Aorta (tissue), 5 donors: ENCODE measurements around the gene CDK9. TPM values are rescaled to one million over a fixed set of nuclear protein-coding genes. Genes with fewer than 3 reads are reported as not detected.

Experiments
- ATAC-seq: fragments of 200-7000 bp; cut with Tn5 transposase; one replicate; pipeline ENCODE4 v1.9.1; 2022; ENCODE audit warnings: moderate library complexity; ENCODE audit not compliant: low FRiP score
- DNase-seq, 2 donors: peaks; one replicate each; pipeline ENCODE4 v3.0.0-alpha.2; 2020
- H3K27ac ChIP-seq, 2 donors: one replicate each; pipeline ENCODE4 v1.5.1; 2013; ENCODE audit warnings: low read length in 2 of 2, mild to moderate bottlenecking in 2 of 2, moderate library complexity in 2 of 2, control low read depth in 1 of 2, inconsistent platforms in 1 of 2, low read depth in 1 of 2
- H3K27me3 ChIP-seq, 2 donors: one replicate each; pipeline ENCODE4 v1.6.1; 2013; ENCODE audit warnings: control low read depth in 1 of 2, low read length in 1 of 2, mild to moderate bottlenecking in 1 of 2, moderate library complexity in 1 of 2; ENCODE audit not compliant: insufficient read depth in 2 of 2, control insufficient read depth in 1 of 2
- H3K36me3 ChIP-seq, 2 donors: one replicate each; pipeline ENCODE4 v1.6.1; 2013; ENCODE audit warnings: control low read depth in 1 of 2, low read length in 1 of 2, mild to moderate bottlenecking in 1 of 2; ENCODE audit not compliant: insufficient read depth in 2 of 2, control insufficient read depth in 1 of 2
- H3K4me1 ChIP-seq, 2 donors: one replicate each; pipeline ENCODE4 v1.6.1; 2013; ENCODE audit warnings: low read length in 2 of 2, control low read depth in 1 of 2, mild to moderate bottlenecking in 1 of 2, moderate library complexity in 1 of 2; ENCODE audit not compliant: insufficient read depth in 2 of 2, control insufficient read depth in 1 of 2
- H3K4me3 ChIP-seq, 2 donors: one replicate each; pipeline ENCODE4 v1.5.1; 2013; ENCODE audit warnings: low read length in 2 of 2, control low read depth in 1 of 2, mild to moderate bottlenecking in 1 of 2
- H3K9me3 ChIP-seq: one replicate; pipeline ENCODE4 v1.6.1; 2013; ENCODE audit warnings: mild to moderate bottlenecking, low read length; ENCODE audit not compliant: control insufficient read depth
- WGBS, 2 donors: extraction: QIAGEN DNeasy Blood & Tissue Kit; methylation state at CpG; one replicate each; pipeline ENCODE4 v1.1.7; 2013; 5-methylcytosine and 5-hydroxymethylcytosine counted together
- intact Hi-C, 2 donors: fragments of 100-400 bp; cut with DNase I; formaldehyde crosslinking; loops; one replicate each; pipeline versions ENCODE4 v1.14.2 to v1.15.0; 2022
- polyA plus RNA-seq, 2 donors: library from polyadenylated mRNA; stranded (reverse); fragments of 200-250 nt; gene quantifications; one replicate each; pipeline ENCODE4 v1.2.3, GENCODE V29; 2013
- total RNA-seq, 2 donors: library from RNA; stranded (reverse); fragmentation: NEBNext Ultra II Directional; extraction: Animal tissue kit (Norgen Biotek cat#: 25700); gene quantifications; one replicate each; pipeline ENCODE4 v1.2.1, GENCODE V29; 2021
- donor health status: healthy with polysubstance abuse.
- donor health status: Bipolar disorder and iron deficiency.
- donor health status: DM: no; HTN: no; CAD: no.
- donor health status: DM: no; HTN: no; CAD: no.
- donor health status: DM: yes; HTN: yes; CAD: no.

Gene CDK9
- total and polyA plus RNA-seq, 4 donors, result 29.3 to 131 (median 109) TPM

DNA sequence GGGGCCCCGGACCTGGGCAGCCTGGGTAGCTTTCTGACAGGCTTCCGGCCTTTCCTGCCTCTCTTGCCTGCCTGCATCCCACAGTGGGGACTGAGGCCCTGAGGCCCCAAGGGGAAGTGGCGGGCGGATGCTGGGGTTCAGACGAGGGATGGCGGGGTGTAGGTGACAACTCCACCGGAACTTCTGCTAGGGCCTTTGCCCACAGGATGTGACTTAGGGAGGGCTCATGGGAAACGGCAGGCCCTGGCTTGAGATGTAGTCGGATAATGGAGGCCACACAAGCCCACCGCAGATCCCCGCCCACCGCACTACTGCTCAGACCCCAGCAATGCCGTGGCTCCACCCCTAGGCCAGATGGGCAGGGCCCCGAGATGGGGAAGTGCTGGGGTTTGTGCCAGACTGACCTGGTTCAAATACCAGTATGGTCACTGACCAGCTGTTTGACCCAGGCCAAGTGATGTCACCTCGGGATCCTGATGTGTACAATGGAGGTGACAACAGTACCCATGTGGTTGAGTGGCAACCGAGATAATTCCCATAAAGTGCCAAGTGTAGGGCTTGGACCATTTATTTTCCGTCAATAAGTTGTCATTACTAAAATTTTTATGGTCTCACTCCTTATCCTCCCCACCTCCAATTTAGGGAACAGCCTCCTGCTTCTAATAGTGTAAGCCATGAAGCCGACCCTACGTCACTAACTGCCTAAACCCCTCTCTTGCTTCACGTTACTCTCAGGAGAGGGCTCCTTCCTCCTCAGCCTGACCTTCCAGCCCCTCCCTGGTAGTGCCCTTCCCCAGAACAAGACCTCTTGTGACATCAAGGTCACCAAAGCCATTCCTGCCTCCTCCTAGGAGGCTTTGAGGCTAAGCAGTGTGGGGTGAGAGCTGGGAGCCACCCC, 2.5 kb upstream of the CDK9 start:
- no peak for ATAC-seq
- Histone ChIP-seq H3K9me3 (no peaks in the 10 kb centered on the region), H3K36me3 (peaks cover 4% of the 10 kb centered on the region in 2 donors), H3K27ac (no peak overlapping the region), H3K27me3 (no peaks in the 10 kb centered on the region), H3K4me1 (no peaks in the 10 kb centered on the region), H3K4me3 (no peak overlapping the region)
- intact Hi-C loops, result loop anchor here (2.0 kb wide), 2 partner anchors 47 to 137 kb away; no protein-coding TSS in a partner anchor
- 78 to 80% methylated on average over 20 of the region's 20 CpGs for WGBS, 2 donors
- DNase-seq, result peak; percentile 73 to 80

DNA sequence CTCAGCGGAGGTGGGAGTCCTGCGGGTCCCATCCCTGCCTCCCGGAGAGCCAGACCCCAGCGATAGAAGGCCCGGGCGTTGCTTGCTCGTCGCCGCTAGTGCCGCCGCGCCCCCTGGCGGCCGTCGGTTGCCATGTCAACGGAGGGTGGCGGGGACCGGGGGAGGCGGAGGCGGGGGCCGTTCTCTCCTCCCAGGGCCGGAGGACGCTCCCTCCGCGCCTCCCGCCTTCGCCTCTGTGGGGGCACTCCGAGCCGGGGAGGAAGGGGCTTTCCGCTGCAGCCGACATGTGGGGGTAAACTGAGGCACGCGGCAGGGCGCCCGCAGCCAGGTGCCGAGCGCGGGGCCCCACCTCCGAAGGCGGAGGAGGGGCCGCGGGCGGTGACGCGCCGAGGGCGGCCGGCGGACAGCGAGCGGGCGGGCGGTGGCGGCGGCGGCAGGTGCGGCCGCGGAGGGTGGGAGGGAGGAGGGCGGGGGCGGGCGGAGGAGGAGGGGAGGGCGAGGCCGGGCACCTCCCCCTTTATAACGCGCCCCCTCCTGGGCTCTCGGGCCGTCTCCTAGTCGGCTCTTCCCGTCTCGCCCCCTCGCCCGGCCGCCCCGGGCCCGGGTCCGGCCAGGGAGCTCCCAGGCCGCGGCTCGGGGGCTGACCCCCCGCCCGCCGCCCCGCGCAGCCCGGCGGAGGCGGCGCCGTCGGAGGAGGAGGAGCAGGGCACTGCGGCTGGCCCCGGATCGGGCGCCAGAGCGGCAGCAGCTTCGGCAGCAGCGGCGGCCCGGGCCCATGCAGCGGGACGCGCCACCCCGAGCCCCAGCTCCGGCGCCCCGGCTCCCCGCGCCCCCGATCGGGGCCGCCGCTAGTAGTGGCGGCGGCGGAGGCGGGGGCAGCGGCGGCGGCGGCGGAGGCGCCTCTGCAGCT, 556 bp upstream of the CDK9 start:
- intact Hi-C loops, result loop anchor here (1.0 to 5.0 kb wide), 5 partner anchors 48 to 136 kb away; partner anchors contain the start of genes ST6GALNAC4 (in 1 of the 2) and TOR2A (in 1 of the 2)
- 0 to 1% methylated on average over 28 to 120 of the region's 123 CpGs for WGBS, 2 donors

DNA sequence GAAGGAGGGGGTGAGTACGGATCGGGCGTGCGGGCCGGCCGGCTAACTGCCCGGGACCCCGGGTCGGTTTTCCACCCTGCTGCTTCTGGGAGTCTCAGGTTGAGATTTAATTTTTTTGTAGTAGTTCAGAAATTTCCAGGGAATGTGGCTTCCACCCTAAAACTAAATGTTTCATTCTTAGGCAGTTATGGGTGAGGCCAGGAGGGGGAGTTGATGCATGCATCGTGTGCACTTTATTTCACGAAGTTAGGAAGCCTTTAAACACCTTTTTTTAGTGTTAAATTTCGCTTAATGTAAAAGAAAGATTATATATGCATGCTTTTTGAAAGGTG, 905 bp downstream of the CDK9 start:
- Histone ChIP-seq H3K27me3 (no peaks in the 10 kb centered on the region), H3K4me1 (no peaks in the 10 kb centered on the region), H3K27ac (no peak overlapping the region), H3K4me3 (peak overlapping the region; percentile 97 to 98), H3K36me3 (peaks cover 4 to 8% of the 10 kb centered on the region in 2 donors), H3K9me3 (no peaks in the 10 kb centered on the region)
- ATAC-seq (no peak), DNase-seq (no peak)
- 1% methylated on average over 12 of the region's 12 CpGs for WGBS, 2 donors
- intact Hi-C loops, result loop anchor here (5.0 kb wide), 2 partner anchors 86 to 131 kb away; partner anchors contain the start of gene ST6GALNAC4 (in 1 of the 2)

More for the DNA sequence above, 556 bp upstream of the CDK9 start:
- Histone ChIP-seq H3K27ac (peak overlapping the region; percentile 60 to 78), H3K27me3 (no peaks in the 10 kb centered on the region), H3K4me3 (peak overlapping the region; percentile 92 to 97), H3K9me3 (no peaks in the 10 kb centered on the region), H3K4me1 (no peaks in the 10 kb centered on the region), H3K36me3 (peaks cover 4 to 8% of the 10 kb centered on the region in 2 donors)
- ATAC-seq (peak; percentile 89), DNase-seq (peak; percentile 92 to 97)

DNA sequence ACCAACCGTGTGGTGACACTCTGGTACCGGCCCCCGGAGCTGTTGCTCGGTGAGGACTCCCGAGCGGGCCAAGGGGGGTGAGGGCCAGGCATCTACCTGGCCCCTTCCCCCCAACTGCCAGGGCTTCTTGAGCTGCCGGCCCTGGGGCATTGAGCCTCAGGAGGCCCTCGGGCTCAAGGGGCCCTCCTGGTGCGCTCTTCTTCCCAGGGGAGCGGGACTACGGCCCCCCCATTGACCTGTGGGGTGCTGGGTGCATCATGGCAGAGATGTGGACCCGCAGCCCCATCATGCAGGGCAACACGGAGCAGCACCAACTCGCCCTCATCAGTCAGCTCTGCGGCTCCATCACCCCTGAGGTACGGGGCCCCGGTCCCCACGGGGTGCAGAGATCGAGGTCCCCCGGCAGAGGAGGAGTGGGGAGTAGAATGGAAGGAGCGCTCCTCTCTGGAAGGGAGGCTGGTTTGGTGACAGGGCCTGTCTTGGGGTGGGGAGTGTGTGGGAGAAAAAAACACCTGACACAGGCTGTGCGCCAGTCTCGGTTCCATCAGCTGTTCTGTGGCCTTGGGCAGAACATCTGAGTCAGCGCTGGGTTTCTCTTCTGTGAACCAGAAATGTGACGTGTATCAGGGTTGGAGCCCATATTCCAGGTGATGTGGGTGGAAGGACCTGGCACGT, 2.6 kb downstream of the CDK9 start:
- Histone ChIP-seq H3K4me3 (no peak overlapping the region), H3K36me3 (peaks cover 4 to 8% of the 10 kb centered on the region in 2 donors), H3K27ac (no peak overlapping the region), H3K4me1 (no peaks in the 10 kb centered on the region), H3K9me3 (no peaks in the 10 kb centered on the region), H3K27me3 (no peaks in the 10 kb centered on the region)
- ATAC-seq (no peak), DNase-seq (no peak)
- 85 to 86% methylated on average over 26 of the region's 26 CpGs for whole genome bisulfite sequencing, 2 donors
- intact Hi-C loops, result loop anchor here (5.0 kb wide), 2 partner anchors 84 to 129 kb away; partner anchors contain the start of gene ST6GALNAC4 (in 1 of the 2)

DNA sequence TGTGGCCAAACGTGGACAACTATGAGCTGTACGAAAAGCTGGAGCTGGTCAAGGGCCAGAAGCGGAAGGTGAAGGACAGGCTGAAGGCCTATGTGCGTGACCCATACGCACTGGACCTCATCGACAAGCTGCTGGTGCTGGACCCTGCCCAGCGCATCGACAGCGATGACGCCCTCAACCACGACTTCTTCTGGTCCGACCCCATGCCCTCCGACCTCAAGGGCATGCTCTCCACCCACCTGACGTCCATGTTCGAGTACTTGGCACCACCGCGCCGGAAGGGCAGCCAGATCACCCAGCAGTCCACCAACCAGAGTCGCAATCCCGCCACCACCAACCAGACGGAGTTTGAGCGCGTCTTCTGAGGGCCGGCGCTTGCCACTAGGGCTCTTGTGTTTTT, 3.3 kb downstream of the CDK9 start:
- Histone ChIP-seq H3K9me3 (no peaks in the 10 kb centered on the region), H3K27ac (no peak overlapping the region), H3K27me3 (no peaks in the 10 kb centered on the region), H3K36me3 (peaks cover 4 to 8% of the 10 kb centered on the region in 2 donors), H3K4me1 (no peaks in the 10 kb centered on the region), H3K4me3 (no peak overlapping the region)
- no peak for ATAC-seq
- DNase-seq, result no peak
- intact Hi-C loops, result loop anchor here (5.0 kb wide), 2 partner anchors 83 to 128 kb away; partner anchors contain the start of gene ST6GALNAC4 (in 1 of the 2)
- WGBS, 2 donors, result 86 to 87% methylated on average over 25 of the region's 25 CpGs

DNA sequence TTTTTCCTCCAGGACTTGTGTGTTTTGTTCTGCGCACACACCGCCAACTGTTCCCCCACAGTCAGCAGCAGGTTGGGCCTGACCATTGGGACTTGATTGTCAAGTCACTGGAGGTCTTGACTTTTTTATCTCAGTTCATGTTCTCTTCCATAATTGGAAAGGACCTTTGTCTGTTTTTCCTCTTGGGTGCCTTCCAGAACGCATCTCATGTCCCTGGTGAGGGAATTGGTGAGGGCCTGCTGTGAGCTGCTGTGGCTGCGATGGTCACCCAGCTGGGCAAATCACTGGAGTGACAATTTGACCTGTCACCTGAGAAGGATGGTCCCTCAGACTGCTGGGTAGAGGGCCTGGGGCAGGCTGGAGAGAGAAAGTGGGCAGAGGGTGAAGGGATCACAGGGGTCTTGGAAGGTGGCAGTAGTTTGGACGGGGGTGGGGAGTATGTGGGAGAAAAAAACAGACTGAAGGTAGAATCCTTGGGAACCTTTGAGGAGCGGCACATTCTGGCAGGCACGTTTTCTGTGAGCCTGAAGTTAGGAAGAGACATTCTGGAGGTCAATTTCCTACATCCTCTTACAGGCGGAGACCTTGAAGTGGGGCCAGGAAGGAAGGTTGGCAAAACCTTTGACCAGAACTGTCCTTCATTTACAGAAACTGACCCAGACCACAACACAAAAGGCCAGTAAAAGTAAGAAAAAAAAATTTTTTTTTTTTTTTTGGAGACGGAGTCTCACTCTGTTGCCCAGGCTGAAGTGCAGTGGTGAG, 4.4 kb downstream of the CDK9 start:
- Histone ChIP-seq H3K4me1 (no peaks in the 10 kb centered on the region), H3K27ac (no peak overlapping the region), H3K36me3 (peaks cover 4 to 8% of the 10 kb centered on the region in 2 donors), H3K9me3 (no peaks in the 10 kb centered on the region), H3K27me3 (no peaks in the 10 kb centered on the region), H3K4me3 (no peak overlapping the region)
- 62 to 68% methylated on average over 9 of the region's 9 CpGs for WGBS, 2 donors
- ATAC-seq, result no peak
- intact Hi-C loops, result no loop called here
- no peak for DNase-seq

DNA sequence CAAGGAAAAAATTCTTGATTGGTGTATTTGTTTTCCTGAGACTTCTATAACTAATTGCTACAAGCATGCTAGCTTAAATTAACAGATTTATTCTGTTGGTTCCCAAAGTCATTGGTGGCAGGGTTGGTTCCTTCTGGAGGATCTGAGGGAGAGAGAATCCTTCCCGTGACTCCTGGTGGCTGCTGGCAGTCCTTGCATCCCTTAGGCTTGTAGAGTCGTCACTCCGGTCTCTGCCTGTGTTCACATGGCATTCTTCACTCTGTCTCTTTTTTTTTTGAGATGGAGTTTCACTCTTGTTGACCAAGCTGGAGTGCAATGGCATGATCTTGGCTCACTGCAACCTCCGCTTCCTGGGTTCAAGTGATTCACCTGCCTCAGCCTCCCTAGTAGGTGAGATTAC, 5.3 kb downstream of the CDK9 start:
- no peak overlapping the region for H3K27ac ChIP-seq
- H3K27me3 ChIP-seq, result no peaks in the 10 kb centered on the region
- H3K36me3 ChIP-seq, result peaks cover 4 to 8% of the 10 kb centered on the region in 2 donors
- intact Hi-C loops, result no loop called here
- no peaks in the 10 kb centered on the region for H3K4me1 ChIP-seq
- DNase-seq (no peak), ATAC-seq (no peak)
- H3K9me3 ChIP-seq, result no peaks in the 10 kb centered on the region
- WGBS, 2 donors, result 78 to 81% methylated on average over 4 of the region's 4 CpGs
- H3K4me3 ChIP-seq, result no peak overlapping the region
